ENCODE measurements around the gene ANKRD23. TPM values are rescaled to one million over a fixed set of nuclear protein-coding genes. Genes with fewer than 3 reads are reported as not detected.

ANKRD23 gene
- total and polyA plus RNA-seq, 2 of the 13 experiments (the other 11 are each of a cell fraction or from before 2014, with no cell fraction given): 1.5 to 1.6 TPM

DNA sequence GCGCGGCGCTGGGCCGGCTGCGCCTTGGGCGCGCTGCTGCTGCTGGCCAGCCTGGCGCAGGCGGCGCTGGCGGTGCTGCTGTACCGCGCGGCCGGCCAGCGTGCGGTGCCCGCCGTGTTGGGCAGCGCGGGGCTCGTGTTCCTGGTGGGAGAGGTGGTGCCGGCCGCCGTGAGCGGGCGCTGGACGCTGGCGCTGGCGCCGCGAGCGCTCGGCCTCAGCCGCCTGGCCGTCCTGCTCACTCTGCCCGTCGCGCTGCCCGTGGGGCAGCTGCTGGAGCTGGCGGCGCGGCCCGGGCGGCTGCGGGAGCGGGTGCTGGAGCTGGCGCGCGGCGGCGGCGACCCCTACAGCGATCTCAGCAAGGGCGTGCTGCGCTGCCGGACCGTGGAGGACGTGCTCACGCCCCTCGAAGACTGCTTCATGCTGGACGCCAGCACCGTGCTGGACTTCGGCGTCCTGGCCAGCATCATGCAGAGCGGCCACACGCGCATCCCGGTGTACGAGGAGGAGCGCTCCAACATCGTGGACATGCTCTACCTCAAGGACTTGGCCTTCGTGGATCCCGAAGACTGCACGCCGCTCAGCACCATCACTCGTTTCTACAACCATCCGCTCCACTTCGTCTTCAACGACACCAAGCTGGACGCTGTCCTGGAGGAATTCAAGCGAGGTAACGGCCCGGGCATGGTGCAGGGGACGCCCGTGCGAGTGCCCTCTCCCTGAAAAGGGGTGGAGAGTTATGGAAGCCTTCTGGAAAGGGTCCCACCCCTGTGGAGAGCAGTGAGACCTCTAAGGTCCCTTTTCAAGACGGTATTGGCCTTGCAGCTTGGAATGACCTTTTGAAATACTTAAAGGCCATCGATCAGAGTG, 26.8 kb downstream of the ANKRD23 start (continued):
- TF ChIP-seq, protein P1, sequence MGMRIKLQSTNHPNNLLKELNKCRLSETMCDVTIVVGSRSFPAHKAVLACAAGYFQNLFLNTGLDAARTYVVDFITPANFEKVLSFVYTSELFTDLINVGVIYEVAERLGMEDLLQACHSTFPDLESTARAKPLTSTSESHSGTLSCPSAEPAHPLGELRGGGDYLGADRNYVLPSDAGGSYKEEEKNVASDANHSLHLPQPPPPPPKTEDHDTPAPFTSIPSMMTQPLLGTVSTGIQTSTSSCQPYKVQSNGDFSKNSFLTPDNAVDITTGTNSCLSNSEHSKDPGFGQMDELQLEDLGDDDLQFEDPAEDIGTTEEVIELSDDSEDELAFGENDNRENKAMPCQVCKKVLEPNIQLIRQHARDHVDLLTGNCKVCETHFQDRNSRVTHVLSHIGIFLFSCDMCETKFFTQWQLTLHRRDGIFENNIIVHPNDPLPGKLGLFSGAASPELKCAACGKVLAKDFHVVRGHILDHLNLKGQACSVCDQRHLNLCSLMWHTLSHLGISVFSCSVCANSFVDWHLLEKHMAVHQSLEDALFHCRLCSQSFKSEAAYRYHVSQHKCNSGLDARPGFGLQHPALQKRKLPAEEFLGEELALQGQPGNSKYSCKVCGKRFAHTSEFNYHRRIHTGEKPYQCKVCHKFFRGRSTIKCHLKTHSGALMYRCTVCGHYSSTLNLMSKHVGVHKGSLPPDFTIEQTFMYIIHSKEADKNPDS (CRISPR knock-in tag; IDR thresholded peaks at IDR 0.05): no peak
- TF ChIP-seq HMGA1 (CRISPR knock-in tag; conservative IDR thresholded peaks at IDR 0.05) (no peak), MED1 (CRISPR knock-in tag; IDR thresholded peaks at IDR 0.05) (no peak), JUNB (CRISPR knock-in tag; IDR thresholded peaks at IDR 0.05; ENCODE audit: borderline replicate concordance) (no peak), ZNF788 (CRISPR knock-in tag; IDR thresholded peaks at IDR 0.05; ENCODE audit: borderline replicate concordance) (peak; percentile 38; the same call in 1 of the 2 replicates), BHLHE40 (IDR thresholded peaks at IDR 0.05; ENCODE audit: low read length) (no peak), CHCHD3 (CRISPR knock-in tag; IDR thresholded peaks at IDR 0.05) (peak; percentile 74; the same call in 1 of the 2 replicates), FOSL1 (CRISPR knock-in tag; IDR thresholded peaks at IDR 0.05; ENCODE audit: borderline replicate concordance) (no peak), ZSCAN21 (CRISPR knock-in tag; IDR thresholded peaks at IDR 0.05; ENCODE audit: borderline replicate concordance) (peak; percentile 47; the same call in 1 of the 2 replicates), PAF1 (CRISPR knock-in tag; IDR thresholded peaks at IDR 0.05) (no peak), TSC22D2 (CRISPR knock-in tag; IDR thresholded peaks at IDR 0.05; ENCODE audit: borderline replicate concordance) (no peak), ZNF546 (CRISPR knock-in tag; conservative IDR thresholded peaks at IDR 0.05) (no peak), ZNF367 (CRISPR knock-in tag; IDR thresholded peaks at IDR 0.05; ENCODE audit: borderline replicate concordance) (no peak), ZNF33A (CRISPR knock-in tag; IDR thresholded peaks at IDR 0.05; ENCODE audit: borderline replicate concordance) (no peak)
- TF ChIP-seq, protein P2, sequence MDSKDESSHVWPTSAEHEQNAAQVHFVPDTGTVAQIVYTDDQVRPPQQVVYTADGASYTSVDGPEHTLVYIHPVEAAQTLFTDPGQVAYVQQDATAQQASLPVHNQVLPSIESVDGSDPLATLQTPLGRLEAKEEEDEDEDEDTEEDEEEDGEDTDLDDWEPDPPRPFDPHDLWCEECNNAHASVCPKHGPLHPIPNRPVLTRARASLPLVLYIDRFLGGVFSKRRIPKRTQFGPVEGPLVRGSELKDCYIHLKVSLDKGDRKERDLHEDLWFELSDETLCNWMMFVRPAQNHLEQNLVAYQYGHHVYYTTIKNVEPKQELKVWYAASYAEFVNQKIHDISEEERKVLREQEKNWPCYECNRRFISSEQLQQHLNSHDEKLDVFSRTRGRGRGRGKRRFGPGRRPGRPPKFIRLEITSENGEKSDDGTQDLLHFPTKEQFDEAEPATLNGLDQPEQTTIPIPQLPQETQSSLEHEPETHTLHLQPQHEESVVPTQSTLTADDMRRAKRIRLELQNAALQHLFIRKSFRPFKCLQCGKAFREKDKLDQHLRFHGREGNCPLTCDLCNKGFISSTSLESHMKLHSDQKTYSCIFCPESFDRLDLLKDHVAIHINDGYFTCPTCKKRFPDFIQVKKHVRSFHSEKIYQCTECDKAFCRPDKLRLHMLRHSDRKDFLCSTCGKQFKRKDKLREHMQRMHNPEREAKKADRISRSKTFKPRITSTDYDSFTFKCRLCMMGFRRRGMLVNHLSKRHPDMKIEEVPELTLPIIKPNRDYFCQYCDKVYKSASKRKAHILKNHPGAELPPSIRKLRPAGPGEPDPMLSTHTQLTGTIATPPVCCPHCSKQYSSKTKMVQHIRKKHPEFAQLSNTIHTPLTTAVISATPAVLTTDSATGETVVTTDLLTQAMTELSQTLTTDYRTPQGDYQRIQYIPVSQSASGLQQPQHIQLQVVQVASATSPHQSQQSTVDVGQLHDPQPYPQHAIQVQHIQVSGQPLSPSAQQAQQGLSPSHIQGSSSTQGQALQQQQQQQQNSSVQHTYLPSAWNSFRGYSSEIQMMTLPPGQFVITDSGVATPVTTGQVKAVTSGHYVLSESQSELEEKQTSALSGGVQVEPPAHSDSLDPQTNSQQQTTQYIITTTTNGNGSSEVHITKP (CRISPR knock-in tag; IDR thresholded peaks at IDR 0.05; ENCODE audit: low read depth): no peak
- TF ChIP-seq, protein P3, sequence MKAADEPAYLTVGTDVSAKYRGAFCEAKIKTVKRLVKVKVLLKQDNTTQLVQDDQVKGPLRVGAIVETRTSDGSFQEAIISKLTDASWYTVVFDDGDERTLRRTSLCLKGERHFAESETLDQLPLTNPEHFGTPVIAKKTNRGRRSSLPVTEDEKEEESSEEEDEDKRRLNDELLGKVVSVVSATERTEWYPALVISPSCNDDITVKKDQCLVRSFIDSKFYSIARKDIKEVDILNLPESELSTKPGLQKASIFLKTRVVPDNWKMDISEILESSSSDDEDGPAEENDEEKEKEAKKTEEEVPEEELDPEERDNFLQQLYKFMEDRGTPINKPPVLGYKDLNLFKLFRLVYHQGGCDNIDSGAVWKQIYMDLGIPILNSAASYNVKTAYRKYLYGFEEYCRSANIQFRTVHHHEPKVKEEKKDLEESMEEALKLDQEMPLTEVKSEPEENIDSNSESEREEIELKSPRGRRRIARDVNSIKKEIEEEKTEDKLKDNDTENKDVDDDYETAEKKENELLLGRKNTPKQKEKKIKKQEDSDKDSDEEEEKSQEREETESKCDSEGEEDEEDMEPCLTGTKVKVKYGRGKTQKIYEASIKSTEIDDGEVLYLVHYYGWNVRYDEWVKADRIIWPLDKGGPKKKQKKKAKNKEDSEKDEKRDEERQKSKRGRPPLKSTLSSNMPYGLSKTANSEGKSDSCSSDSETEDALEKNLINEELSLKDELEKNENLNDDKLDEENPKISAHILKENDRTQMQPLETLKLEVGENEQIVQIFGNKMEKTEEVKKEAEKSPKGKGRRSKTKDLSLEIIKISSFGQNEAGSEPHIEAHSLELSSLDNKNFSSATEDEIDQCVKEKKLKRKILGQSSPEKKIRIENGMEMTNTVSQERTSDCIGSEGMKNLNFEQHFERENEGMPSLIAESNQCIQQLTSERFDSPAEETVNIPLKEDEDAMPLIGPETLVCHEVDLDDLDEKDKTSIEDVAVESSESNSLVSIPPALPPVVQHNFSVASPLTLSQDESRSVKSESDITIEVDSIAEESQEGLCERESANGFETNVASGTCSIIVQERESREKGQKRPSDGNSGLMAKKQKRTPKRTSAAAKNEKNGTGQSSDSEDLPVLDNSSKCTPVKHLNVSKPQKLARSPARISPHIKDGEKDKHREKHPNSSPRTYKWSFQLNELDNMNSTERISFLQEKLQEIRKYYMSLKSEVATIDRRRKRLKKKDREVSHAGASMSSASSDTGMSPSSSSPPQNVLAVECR (CRISPR knock-in tag; IDR thresholded peaks at IDR 0.05; ENCODE audit: borderline replicate concordance): peak; percentile 53; the same call in 1 of the 2 replicates

Data from HepG2 (cell line).